NCI-H345 treated with DMSO at 0.1 percent for 48 hours (cell line): ENCODE data around the gene SARNP.
A peak's percentile ranks its signal among the peaks of the same experiment; 100 is the strongest.
"Not testable (repeated sequence)": the region's sequence is repeated elsewhere in the genome, so short reads cannot be mapped to it uniquely, and the experiment has no call there.

Source experiments
- DNase-seq: peaks from one replicate; lab custom pipeline; 2025; ENCODE audit not compliant: unreplicated experiment; lab: John Stamatoyannopoulos, UW

SARNP gene

DNA sequence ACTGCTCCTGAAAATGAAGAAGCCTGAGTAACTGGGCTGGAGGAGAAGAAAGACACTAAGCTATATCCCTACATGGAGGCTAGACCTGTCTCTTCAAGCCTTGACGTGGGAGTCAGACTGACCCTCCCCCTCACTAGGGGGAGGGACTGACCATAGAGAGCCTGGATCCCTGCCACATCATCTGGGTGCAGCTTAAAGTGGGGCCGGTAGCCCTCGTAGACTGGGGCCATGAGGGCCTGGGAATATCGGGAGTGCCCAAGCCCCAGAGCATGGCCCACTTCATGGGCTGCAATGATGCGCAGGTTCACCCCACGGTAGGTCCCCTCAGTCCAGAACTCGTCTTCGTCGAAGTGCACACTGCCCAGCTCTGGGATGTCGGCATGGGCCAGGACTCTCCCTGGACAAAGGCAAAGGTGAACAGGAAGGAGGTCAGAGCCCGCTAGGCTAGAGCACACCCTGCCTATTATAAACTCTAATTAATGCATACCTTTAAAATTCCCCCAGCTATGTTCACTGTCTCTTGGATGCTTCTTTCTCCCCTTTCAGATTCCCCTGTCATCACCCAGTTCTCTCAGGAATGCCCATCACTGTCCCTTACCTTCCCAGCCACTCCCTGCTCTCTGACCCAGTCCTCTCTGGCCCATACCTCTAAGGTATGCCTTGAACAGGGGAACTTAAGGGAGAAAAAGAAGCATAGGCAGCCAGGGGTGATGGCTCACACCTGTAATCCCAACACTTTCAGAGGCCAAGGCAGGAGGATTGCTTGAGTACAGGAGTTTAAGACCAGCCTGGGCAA lies 22.0 kb upstream of the SARNP start:
- no peak for DNase-seq

DNA sequence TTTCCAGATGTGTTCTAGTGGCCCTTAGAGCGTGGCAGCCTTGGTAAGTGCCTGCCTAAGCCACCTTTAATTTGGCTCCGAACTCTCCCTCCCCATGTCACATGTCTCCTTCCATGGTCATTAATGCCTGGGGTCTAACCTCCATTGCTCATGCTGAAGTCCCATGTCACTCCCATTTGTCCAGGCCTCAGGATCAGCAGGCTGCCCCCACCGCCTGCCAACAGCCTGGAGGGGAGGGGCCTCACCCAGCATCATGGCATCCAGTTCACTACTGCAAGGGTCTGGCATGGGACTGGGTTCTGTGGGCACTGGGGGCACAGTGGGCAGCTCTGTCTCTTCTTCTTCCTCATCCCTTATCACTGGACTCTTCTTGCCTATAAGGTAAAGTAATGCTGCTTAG lies 20.8 kb upstream of the SARNP start:
- DNase-seq: no peak

GRCh38 chr12:55834400-55834799 lies 16.9 kb upstream of the SARNP start:
- not testable (repeated sequence) for DNase-seq

GRCh38 chr12:55833056-55833455 lies 15.5 kb upstream of the SARNP start:
- no peak for DNase-seq

GRCh38 chr12:55831447-55831815 lies 13.9 kb upstream of the SARNP start:
- no peak for DNase-seq

GRCh38 chr12:55830601-55831446 lies 13.3 kb upstream of the SARNP start:
- DNase-seq: peak; percentile 49

DNA sequence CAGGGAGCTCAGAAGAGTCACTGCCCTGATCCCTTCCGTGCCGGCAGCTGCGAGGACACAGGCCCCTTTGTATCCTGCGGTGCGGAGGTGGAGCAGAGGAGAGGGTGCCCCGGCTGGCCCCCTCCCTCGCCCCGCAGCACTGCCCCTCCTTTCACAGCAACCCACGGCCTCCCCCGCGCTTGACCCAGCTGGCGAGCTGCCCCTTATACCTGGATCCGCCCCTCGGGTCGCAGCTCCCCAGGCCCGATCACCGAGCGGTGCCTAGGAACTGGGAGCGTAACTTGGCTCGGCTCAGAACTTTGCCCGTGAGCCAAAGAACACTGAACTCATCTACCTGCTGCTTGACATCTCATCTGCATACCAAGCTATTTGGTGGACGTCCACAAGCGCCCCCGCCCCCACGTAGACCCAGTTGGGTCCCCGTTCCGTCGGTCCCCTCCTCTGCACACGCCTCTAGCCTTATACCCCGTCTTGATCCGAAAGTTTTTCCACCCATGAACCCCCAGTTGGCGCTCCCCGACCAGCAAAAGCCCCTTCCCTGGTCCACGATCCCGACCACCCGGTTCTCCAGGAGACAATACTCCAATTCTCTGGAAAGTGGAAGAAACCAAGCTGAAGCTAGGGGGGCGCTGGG lies 12.6 kb upstream of the SARNP start:
- peak; percentile 54 for DNase-seq

DNA sequence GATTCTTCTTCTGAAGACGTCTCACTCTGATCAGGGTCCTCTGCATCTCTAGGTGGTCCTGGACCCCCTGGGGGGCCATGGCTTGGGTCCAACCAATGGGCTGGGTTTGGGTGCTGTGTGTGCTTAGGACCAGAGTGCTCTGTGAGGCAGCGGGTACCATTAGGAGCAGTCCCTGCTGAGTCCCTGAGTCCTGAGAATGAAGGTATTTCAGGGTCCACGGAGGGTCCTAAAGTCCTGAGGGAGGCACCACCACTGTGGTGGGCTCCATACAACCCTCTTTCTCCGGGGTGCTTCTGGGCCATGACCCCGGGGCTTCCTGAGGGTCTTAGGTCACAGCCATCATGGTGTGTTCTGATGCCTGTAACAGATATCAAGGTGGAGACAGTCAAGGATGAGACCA lies 10.8 kb upstream of the SARNP start:
- DNase-seq: no peak

- no peak for DNase-seq
Observed at GRCh38 chr12:55827806-55828205, 10.3 kb upstream of the SARNP start.

DNA sequence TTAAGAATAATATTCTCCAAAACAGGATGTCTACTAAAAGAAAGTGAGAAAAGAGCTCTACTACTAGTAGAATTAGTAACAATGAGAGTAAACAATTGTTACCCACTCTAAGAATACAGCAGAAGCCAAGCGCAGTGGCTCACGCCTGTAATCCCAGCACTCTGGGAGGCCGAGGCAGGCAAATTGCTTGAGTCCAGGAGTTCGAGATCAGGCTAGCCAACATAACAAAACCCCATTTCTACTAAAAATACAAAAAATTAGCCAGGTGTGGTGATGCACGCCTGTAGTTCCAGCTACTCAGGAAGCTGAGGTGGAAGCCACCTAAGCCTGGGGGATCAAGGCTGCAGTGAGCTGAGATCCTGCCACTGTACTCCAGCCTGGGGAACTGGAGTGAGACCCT lies 7.2 kb upstream of the SARNP start:
- DNase-seq: no peak

- DNase-seq: no peak
Observed at GRCh38 chr12:55823419-55823818, 5.9 kb upstream of the SARNP start.

DNA sequence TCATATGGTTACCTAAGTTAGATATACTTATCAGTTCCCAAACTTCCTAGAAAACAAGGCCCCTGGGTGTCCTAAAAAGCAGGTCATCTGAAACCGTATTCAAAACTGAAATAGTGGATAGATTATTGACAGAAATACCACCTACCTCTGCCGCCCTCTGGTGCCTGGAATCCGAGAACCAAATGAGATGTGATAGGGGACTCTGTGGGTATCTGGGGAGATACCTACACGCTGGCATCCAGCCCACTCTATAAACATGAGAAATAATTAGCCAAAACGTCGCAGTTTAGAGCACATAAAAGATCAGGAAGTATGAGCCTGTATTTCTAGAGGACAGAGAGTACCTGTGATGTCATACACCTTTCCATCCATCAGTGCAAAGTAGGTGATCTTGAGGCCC lies 4.7 kb upstream of the SARNP start:
- no peak for DNase-seq

DNA sequence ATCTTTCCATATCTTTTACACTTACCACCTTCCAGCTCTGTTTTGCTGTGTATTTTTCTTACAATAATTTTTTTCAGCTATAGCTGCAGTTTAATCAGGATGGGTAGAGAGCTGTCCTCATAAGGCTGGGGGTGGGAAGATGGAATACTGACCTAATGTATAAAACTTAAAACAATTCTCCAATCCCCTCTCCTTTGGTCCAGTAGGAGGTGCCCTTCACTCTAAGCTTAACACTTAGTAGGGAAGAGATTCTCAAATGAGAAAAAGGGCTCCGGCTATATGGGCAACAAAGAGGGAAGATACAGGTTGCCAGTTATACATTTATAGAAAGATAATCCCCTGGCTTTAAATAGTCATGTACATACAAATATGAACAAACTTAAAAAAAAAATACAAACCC lies 3.2 kb upstream of the SARNP start:
- DNase-seq: no peak

- DNase-seq: no peak
Observed at GRCh38 chr12:55818886-55819285, 1.4 kb upstream of the SARNP start.

DNA sequence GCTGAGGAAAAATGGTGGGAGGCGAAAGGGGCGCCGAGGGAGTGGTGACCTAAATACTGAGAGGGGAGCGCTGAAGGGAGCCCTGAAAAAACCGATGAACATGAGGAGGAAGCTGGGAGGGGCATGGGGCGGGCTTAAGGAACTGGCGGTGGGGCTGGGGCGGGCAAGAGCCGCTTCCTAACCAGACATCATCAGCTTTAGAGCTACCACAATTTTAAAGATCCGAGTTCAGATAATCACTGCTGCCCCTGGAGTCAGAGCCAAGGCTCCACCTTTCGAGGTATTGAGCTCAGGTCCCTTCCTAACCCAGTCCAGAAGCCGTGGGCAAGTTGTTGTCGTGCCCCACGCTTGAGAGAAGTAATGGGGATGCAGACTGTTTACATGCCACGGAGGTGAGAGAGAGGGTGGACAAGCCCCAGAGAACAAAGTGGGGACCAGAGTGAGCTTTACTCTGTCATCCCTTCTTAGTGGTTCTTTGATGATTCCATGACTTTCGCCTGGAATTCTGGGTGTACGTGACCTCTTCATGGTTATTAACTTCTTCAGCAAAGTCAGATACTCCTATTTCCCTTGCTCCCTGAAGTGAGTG lies 710 bp upstream of the SARNP start:
- DNase-seq: no peak

- no peak for DNase-seq
Observed at GRCh38 chr12:55816881-55817344, 611 bp downstream of the SARNP start.

GRCh38 chr12:55815473-55815872 lies 2.1 kb downstream of the SARNP start:
- no peak for DNase-seq

DNA sequence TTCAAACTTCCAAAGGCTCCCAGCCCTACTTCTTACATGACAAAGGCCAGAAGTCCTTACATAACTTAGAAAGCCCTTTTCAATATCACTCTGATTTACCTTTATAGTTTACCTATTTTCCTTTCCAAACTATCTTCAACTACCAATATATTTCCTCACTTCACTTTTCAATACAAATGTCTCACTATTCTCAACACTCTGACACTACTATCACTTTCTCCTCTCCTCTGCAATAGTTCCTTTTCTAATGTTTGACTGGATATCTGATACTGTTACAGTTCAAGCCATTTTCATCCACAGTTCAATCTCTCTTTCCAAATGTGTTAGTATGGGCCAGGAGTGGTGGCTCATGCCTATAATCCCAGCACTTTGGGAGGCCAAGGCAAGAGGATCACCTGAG lies 3.3 kb downstream of the SARNP start:
- DNase-seq: no peak

- DNase-seq: no peak
Observed at GRCh38 chr12:55812088-55812487, 5.4 kb downstream of the SARNP start.

GRCh38 chr12:55809274-55809673 lies 8.2 kb downstream of the SARNP start:
- DNase-seq: no peak

GRCh38 chr12:55806982-55807381 lies 10.5 kb downstream of the SARNP start:
- DNase-seq: no peak
